ENCODE measurements around the gene CETN2. TPM values are rescaled to one million over a fixed set of nuclear protein-coding genes. Genes with fewer than 3 reads are reported as not detected.
A peak's percentile ranks its signal among the peaks of the same experiment; 100 is the strongest.

CETN2 gene
- total RNA-seq, 1 donor = 44.2 TPM

- no peaks in the 10 kb centered on the region for H3K79me2 ChIP-seq (ENCODE audit: insufficient read depth, low read length)
- H3K27ac ChIP-seq (ENCODE audit: low read depth, low read length) = no peak overlapping the region
- H3K9me3 ChIP-seq (ENCODE audit: low read depth, low read length) = no peaks in the 10 kb centered on the region
- peaks cover 7% of the 10 kb centered on the region for H3K36me3 ChIP-seq (ENCODE audit: insufficient read depth, low read length)
- no peak for DNase-seq (ENCODE audit: insufficient read length, low spot score, missing footprints)
- H4K20me1 ChIP-seq (ENCODE audit: insufficient read depth, low read length) = no peaks in the 10 kb centered on the region
- no peak for TF ChIP-seq CTCF (IDR thresholded peaks at IDR 0.05; ENCODE audit: extremely low read depth, low read depth, low read length)
- no peaks in the 10 kb centered on the region for H3K27me3 ChIP-seq (ENCODE audit: insufficient read depth, low read length)
- H2AFZ ChIP-seq (ENCODE audit: low read length) = no peak overlapping the region
- peaks cover 11% of the 10 kb centered on the region for H3K4me1 ChIP-seq (ENCODE audit: insufficient read depth, low read length)
- H3K4me3 ChIP-seq (ENCODE audit: insufficient read depth, low read length) = no peak overlapping the region
- no peak overlapping the region for H3K4me2 ChIP-seq (ENCODE audit: insufficient read depth, low read length)
These were observed 6.9 kb downstream of the CETN2 start for GRCh38 chrX:152823657-152824056.

DNA sequence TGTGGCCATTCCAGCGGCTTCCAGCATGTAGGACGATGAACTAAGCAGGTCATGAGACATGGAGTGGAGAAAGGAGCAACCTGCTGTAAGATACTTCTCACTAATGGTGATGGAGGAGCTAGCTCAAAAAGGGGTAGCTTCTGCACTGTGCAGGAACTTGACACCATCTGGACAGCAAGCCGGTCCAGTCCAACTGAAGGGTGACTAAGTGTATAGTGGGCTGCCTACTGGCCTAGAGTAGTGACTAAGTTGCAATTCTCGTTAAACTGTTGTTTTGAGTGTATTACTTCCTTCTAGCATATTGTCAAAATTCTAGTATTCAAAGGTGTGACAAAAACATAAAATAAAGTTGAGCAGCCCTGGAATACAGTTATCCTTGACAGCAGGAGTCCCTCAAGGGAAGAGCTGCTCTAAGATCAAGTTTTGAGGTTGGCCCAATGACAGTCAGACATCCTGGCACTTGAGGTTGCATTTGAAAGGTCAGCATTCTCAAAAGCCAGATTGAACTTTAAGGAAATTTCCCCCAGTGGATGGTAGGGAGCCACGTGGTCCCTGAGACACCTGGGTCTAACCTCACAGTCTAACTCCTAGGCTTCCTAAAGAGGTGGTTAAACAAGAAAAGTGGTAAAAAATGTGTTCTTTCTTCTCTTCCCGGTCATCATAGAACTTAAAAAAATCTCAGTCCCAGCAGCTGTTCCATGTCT is 8.0 kb downstream of the CETN2 start:
- no peak for TF ChIP-seq CTCF (IDR thresholded peaks at IDR 0.05; ENCODE audit: extremely low read depth, low read depth, low read length)
- no peaks in the 10 kb centered on the region for H4K20me1 ChIP-seq (ENCODE audit: insufficient read depth, low read length)
- no peaks in the 10 kb centered on the region for H3K27me3 ChIP-seq (ENCODE audit: insufficient read depth, low read length)
- peak; percentile 84 for DNase-seq (ENCODE audit: insufficient read length, low spot score, missing footprints)
- no peaks in the 10 kb centered on the region for H3K9me3 ChIP-seq (ENCODE audit: low read depth, low read length)
- H3K36me3 ChIP-seq (ENCODE audit: insufficient read depth, low read length) = no peaks in the 10 kb centered on the region
- peaks cover 11% of the 10 kb centered on the region for H3K4me1 ChIP-seq (ENCODE audit: insufficient read depth, low read length)
- H3K79me2 ChIP-seq (ENCODE audit: insufficient read depth, low read length) = no peaks in the 10 kb centered on the region
- H3K27ac ChIP-seq (ENCODE audit: low read depth, low read length) = no peak overlapping the region
- H2AFZ ChIP-seq (ENCODE audit: low read length) = no peak overlapping the region
- no peak overlapping the region for H3K4me3 ChIP-seq (ENCODE audit: insufficient read depth, low read length)
- H3K4me2 ChIP-seq (ENCODE audit: insufficient read depth, low read length) = no peak overlapping the region

GRCh38 chrX:152821145-152821765 is 9.3 kb downstream of the CETN2 start:
- Histone ChIP-seq H3K4me2 (ENCODE audit: insufficient read depth, low read length) (no peak overlapping the region), H3K4me3 (ENCODE audit: insufficient read depth, low read length) (no peak overlapping the region), H3K9me3 (ENCODE audit: low read depth, low read length) (no peaks in the 10 kb centered on the region), H3K27ac (ENCODE audit: low read depth, low read length) (no peak overlapping the region), H2AFZ (ENCODE audit: low read length) (no peak overlapping the region), H3K27me3 (ENCODE audit: insufficient read depth, low read length) (no peaks in the 10 kb centered on the region), H3K4me1 (ENCODE audit: insufficient read depth, low read length) (peaks cover 11% of the 10 kb centered on the region), H3K79me2 (ENCODE audit: insufficient read depth, low read length) (no peaks in the 10 kb centered on the region), H4K20me1 (ENCODE audit: insufficient read depth, low read length) (no peaks in the 10 kb centered on the region), H3K36me3 (ENCODE audit: insufficient read depth, low read length) (no peaks in the 10 kb centered on the region)
- TF ChIP-seq CTCF (IDR thresholded peaks at IDR 0.05; ENCODE audit: extremely low read depth, low read depth, low read length) = peak; percentile 70
- no peak for DNase-seq (ENCODE audit: insufficient read length, low spot score, missing footprints)

DNA sequence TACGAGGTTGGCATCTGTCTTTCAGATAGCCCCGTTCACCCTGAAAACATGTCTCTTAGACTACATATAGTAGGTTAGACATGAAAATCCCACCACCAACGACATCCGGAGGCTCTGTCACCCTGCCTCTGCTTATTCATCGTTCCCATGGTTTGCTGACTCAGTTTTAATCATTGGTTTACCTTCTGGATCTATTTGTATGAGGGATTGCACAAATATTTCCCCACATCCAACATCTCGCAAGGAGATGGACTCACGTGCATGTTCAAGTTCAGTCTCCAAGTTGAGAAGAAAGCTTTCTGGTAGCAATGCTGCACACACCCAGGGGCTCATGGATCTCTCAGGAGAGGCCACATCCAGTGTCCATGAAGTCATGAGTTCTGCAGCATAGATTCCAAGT is 10.8 kb downstream of the CETN2 start:
- no peak overlapping the region for H2AFZ ChIP-seq (ENCODE audit: low read length)
- TF ChIP-seq CTCF (IDR thresholded peaks at IDR 0.05; ENCODE audit: extremely low read depth, low read depth, low read length) = no peak
- no peak overlapping the region for H3K4me2 ChIP-seq (ENCODE audit: insufficient read depth, low read length)
- DNase-seq (ENCODE audit: insufficient read length, low spot score, missing footprints) = no peak
- no peaks in the 10 kb centered on the region for H3K36me3 ChIP-seq (ENCODE audit: insufficient read depth, low read length)
- H3K27me3 ChIP-seq (ENCODE audit: insufficient read depth, low read length) = no peaks in the 10 kb centered on the region
- no peaks in the 10 kb centered on the region for H4K20me1 ChIP-seq (ENCODE audit: insufficient read depth, low read length)
- H3K27ac ChIP-seq (ENCODE audit: low read depth, low read length) = no peak overlapping the region
- peaks cover 11% of the 10 kb centered on the region for H3K4me1 ChIP-seq (ENCODE audit: insufficient read depth, low read length)
- H3K79me2 ChIP-seq (ENCODE audit: insufficient read depth, low read length) = no peaks in the 10 kb centered on the region
- H3K9me3 ChIP-seq (ENCODE audit: low read depth, low read length) = no peaks in the 10 kb centered on the region
- H3K4me3 ChIP-seq (ENCODE audit: insufficient read depth, low read length) = no peak overlapping the region
